ENCODE results near the gene HOXC10.

DNA sequence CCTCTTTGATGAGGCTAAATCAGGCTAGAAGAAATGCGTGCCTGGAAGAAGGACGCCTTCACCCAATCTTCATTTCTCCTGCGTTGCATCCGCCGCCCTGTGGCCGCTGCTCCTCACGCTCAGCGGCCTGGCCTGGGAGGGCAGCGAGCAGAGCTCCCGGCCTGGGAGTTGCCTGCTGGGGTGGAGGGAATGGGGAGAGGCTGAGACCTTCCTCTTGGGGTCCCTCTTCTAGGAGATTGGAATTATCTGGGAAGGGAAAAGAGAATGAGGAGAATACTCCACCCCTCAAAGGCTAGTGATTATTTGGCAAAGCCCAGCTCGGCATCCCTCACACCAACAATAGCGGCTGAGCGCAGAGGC lies 32.6 kb upstream of the HOXC10 start:
- TF ChIP-seq CTCF (IDR thresholded peaks at IDR 0.05; ENCODE audit: poor library complexity) (no peak), EZH2phosphoT487 (IDR thresholded peaks at IDR 0.05; ENCODE audit: low read depth, severe bottlenecking, unreplicated experiment) (no peak), EZH2 (IDR thresholded peaks at IDR 0.05; ENCODE audit: borderline replicate concordance) (no peak)

Measured in hepatocyte (in vitro differentiated cells).